Motor neuron (in vitro differentiated cells): ENCODE results near the gene ESYT3. TPM values are rescaled to one million over a fixed set of nuclear protein-coding genes. Genes with fewer than 3 reads are reported as not detected.
"Not testable (repeated sequence)": the region's sequence is repeated elsewhere in the genome, so short reads cannot be mapped to it uniquely, and the experiment has no call there.

ENCODE experiments used
- ATAC-seq, 8 experiments: fragments of 200-7000 bp; cut with Tn5 transposase; replicated peaks in 6 of 8; 2 replicates each; pipeline ENCODE4 v1.8.0; 2021; ENCODE audit warnings: mild to moderate bottlenecking in 8 of 8, moderate library complexity in 8 of 8
- H3K27ac ChIP-seq, 2 donors: fragments of 250-450 bp; sonication (Bioruptor Pico); 2 replicates each; pipeline ENCODE4 v1.9.0; 2021; ENCODE audit warnings: antibody characterized with exemption in 2 of 2, mild to moderate bottlenecking in 2 of 2, moderate library complexity in 1 of 2
- H3K4me1 ChIP-seq, 2 donors: fragments of 250-450 bp; sonication (Bioruptor Pico); replicated peaks in 1 of 2; 2 replicates each; pipeline ENCODE4 v1.6.1; 2021; ENCODE audit warnings: antibody characterized with exemption in 2 of 2, mild to moderate bottlenecking in 2 of 2, moderate library complexity in 1 of 2
- H3K4me3 ChIP-seq, 5 donors: fragments of 250-450 bp; sonication (Bioruptor Pico); 2 replicates each; pipeline ENCODE4 v1.9.0; 2021; ENCODE audit warnings: antibody characterized with exemption in 5 of 5, mild to moderate bottlenecking in 5 of 5, moderate library complexity in 4 of 5
- WGBS, 10 experiments: fragments of 450-650 bp; shearing (Covaris generic); methylation state at CpG; one replicate each; pipeline ENCODE4 v1.0.0; 2022; 5-methylcytosine and 5-hydroxymethylcytosine counted together
- in situ Hi-C, 9 experiments: fragments of 400-800 bp; cut with MboI; loops; one replicate each; pipeline ENCODE4 v1.15.0; 2021; ENCODE audit warnings: low sequenced_read_pairs in 9 of 9, low pct_unique_long_range_greater_than_20kb in 2 of 9; ENCODE audit not compliant: unreplicated experiment in 9 of 9
- total RNA-seq, 8 experiments: library from RNA; unstranded; fragments of 300-600 nt; gene quantifications; 2 replicates each; pipeline versions ENCODE4 v1.2.3 to v1.2.4, GENCODE V29; 2022

The ESYT3 gene
- total RNA-seq, 8 experiments from 2014 or later, result 0.71 to 4.5 (median 1.8) TPM

GRCh38 chr3:138417559-138417982 lies 16.8 kb upstream of the ESYT3 start:
- Histone ChIP-seq H3K4me1 (no peaks in the 10 kb centered on the region), H3K4me3 (no peak overlapping the region), H3K27ac (no peak overlapping the region)
- in situ Hi-C loops, result loop anchor here in 1 of 9 experiments (25.0 kb wide), 1 partner anchor 495 kb away; no protein-coding TSS in a partner anchor
- WGBS, 10 experiments, result 0 to 46% (median 14%) methylated on average over 1 to 6 of the region's 7 CpGs; no CpG with 5 or more reads in 3 of the 10 experiments
- ATAC-seq, result peak; percentile 61 to 99 (median 97)

- no peaks in the 10 kb centered on the region for H3K4me1 ChIP-seq
- in situ Hi-C loops, result loop anchor here in 1 of 9 experiments (25.0 kb wide), 1 partner anchor 494 kb away; no protein-coding TSS in a partner anchor
- H3K27ac ChIP-seq, result no peak overlapping the region
- 0 to 100% (median 71%) methylated on average over 1 to 4 of the region's 5 CpGs; no CpG with 5 or more reads in 3 of the 10 experiments for WGBS, 10 experiments
- no peak for ATAC-seq
- no peak overlapping the region for H3K4me3 ChIP-seq
Observed at GRCh38 chr3:138418601-138419206, 15.7 kb upstream of the ESYT3 start.

- no peaks in the 10 kb centered on the region for H3K4me1 ChIP-seq
- H3K4me3 ChIP-seq, result no peak overlapping the region
- in situ Hi-C loops, result loop anchor here in 1 of 9 experiments (25.0 kb wide), 1 partner anchor 489 kb away; no protein-coding TSS in a partner anchor
- H3K27ac ChIP-seq, result no peak overlapping the region
- ATAC-seq, result no peak
- WGBS, 10 experiments, result 20 to 100% (median 83%) methylated on average over 1 of the region's 1 CpG; no CpG with 5 or more reads in 5 of the 10 experiments
Observed at GRCh38 chr3:138423316-138423715, 11.1 kb upstream of the ESYT3 start.

- H3K4me1 ChIP-seq, result no peaks in the 10 kb centered on the region
- no peak overlapping the region for H3K27ac ChIP-seq
- in situ Hi-C loops, result loop anchor here in 1 of 9 experiments (25.0 kb wide), 1 partner anchor 488 kb away; no protein-coding TSS in a partner anchor
- no peak overlapping the region for H3K4me3 ChIP-seq
- ATAC-seq, result peak in 2 of 8 experiments; percentile 33 to 67
- WGBS, 10 experiments, result 33 to 100% (median 80%) methylated on average over 1 to 2 of the region's 2 CpGs; no CpG with 5 or more reads in 3 of the 10 experiments
Observed at GRCh38 chr3:138424323-138424722, 10.1 kb upstream of the ESYT3 start.

GRCh38 chr3:138426211-138426610 lies 8.2 kb upstream of the ESYT3 start:
- ATAC-seq, result peak in 1 of 8 experiments; percentile 41
- H3K4me1 ChIP-seq, result no peaks in the 10 kb centered on the region
- H3K27ac ChIP-seq, result no peak overlapping the region
- H3K4me3 ChIP-seq, result no peak overlapping the region
- WGBS, 10 experiments, result 20 to 90% (median 58%) methylated on average over 1 to 3 of the region's 3 CpGs; no CpG with 5 or more reads in 2 of the 10 experiments
- in situ Hi-C loops, result no loop called here

GRCh38 chr3:138426754-138427153 lies 7.7 kb upstream of the ESYT3 start:
- ATAC-seq, in situ Hi-C loops, H3K4me3 ChIP-seq, H3K4me1 ChIP-seq, H3K27ac ChIP-seq: not testable (repeated sequence)
- WGBS, 10 experiments, result 86 to 100% (median 97%) methylated on average over 3 to 4 of the region's 4 CpGs; no CpG with 5 or more reads in 1 of the 10 experiments

GRCh38 chr3:138429665-138430064 lies 4.8 kb upstream of the ESYT3 start:
- in situ Hi-C loops, result no loop called here
- ATAC-seq, result no peak
- no peaks in the 10 kb centered on the region for H3K4me1 ChIP-seq
- no peak overlapping the region for H3K4me3 ChIP-seq
- no peak overlapping the region for H3K27ac ChIP-seq
- 76 to 100% (median 100%) methylated on average over 2 to 3 of the region's 3 CpGs; no CpG with 5 or more reads in 4 of the 10 experiments for WGBS, 10 experiments

- 74 to 100% (median 87%) methylated on average over 1 to 4 of the region's 4 CpGs for WGBS, 10 experiments
- ATAC-seq, result no peak
- peaks cover 0 to 3% of the 10 kb centered on the region in 2 donors for H3K4me1 ChIP-seq
- in situ Hi-C loops, result no loop called here
- H3K27ac ChIP-seq, result no peak overlapping the region
- no peak overlapping the region for H3K4me3 ChIP-seq
Observed at GRCh38 chr3:138432576-138433240, 1.7 kb upstream of the ESYT3 start.

GRCh38 chr3:138433892-138434275 lies 532 bp upstream of the ESYT3 start:
- Histone ChIP-seq H3K4me1 (peaks cover 0 to 3% of the 10 kb centered on the region in 2 donors), H3K4me3 (no peak overlapping the region), H3K27ac (no peak overlapping the region)
- no peak for ATAC-seq
- WGBS, 10 experiments, result 7 to 80% (median 31%) methylated on average over 1 to 10 of the region's 16 CpGs; no CpG with 5 or more reads in 4 of the 10 experiments
- in situ Hi-C loops, result no loop called here

GRCh38 chr3:138434875-138435772 lies 708 bp downstream of the ESYT3 start:
- 0 to 7% (median 4%) methylated on average over 3 to 14 of the region's 78 CpGs; no CpG with 5 or more reads in 7 of the 10 experiments for WGBS, 10 experiments
- peaks cover 0 to 3% of the 10 kb centered on the region in 2 donors for H3K4me1 ChIP-seq
- peak overlapping the region; percentile 19 to 32 (median 27) for H3K4me3 ChIP-seq
- ATAC-seq, result peak in 6 of 8 experiments; percentile 15 to 39 (median 23)
- in situ Hi-C loops, result no loop called here
- no peak overlapping the region for H3K27ac ChIP-seq

GRCh38 chr3:138435840-138436239 lies 1.4 kb downstream of the ESYT3 start:
- ATAC-seq, result no peak
- in situ Hi-C loops, result no loop called here
- Histone ChIP-seq H3K4me3 (no peak overlapping the region), H3K4me1 (peaks cover 0 to 3% of the 10 kb centered on the region in 2 donors), H3K27ac (no peak overlapping the region)
- 40 to 100% (median 63%) methylated on average over 1 to 4 of the region's 8 CpGs; no CpG with 5 or more reads in 3 of the 10 experiments for WGBS, 10 experiments

GRCh38 chr3:138437281-138437680 lies 2.9 kb downstream of the ESYT3 start:
- in situ Hi-C loops, result no loop called here
- no peak overlapping the region for H3K4me3 ChIP-seq
- 62 to 100% (median 80%) methylated on average over 1 to 2 of the region's 6 CpGs; no CpG with 5 or more reads in 7 of the 10 experiments for WGBS, 10 experiments
- peaks cover 0 to 3% of the 10 kb centered on the region in 2 donors for H3K4me1 ChIP-seq
- H3K27ac ChIP-seq, result no peak overlapping the region
- no peak for ATAC-seq
